Measurements from ENCODE around the gene RBL2. TPM values are rescaled to one million over a fixed set of nuclear protein-coding genes. Genes with fewer than 3 reads are reported as not detected.
A peak's percentile ranks its signal among the peaks of the same experiment; 100 is the strongest.
"Not testable (repeated sequence)": the region's sequence is repeated elsewhere in the genome, so short reads cannot be mapped to it uniquely, and the experiment has no call there.

The RBL2 gene
- polyA plus RNA-seq, 12 donors = 39.7 to 86.7 (median 51.2) TPM; not detected in 1

- DNase-seq = no peak
Measured at GRCh38 chr16:53503991-53504663, 69.9 kb downstream of the RBL2 start.

DNA sequence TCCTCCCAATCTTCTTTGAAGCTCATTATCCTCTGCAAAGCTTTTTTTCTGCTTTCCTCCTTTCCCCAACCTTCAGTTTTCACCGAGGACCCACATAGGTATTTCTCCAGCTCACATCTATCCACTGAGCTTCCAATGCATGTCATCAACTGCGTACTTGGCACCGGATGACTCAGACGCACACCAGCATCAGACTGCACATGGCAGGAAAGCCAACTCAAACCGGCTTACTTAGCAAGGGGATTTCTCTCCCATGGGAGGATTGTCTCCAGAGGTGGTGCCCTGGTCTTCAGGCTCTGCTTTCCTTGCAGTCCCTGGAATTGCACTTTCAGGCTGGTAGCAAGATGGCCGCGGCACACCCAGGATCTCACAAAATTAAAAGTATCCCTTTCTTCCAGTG is 70.4 kb downstream of the RBL2 start:
- DNase-seq = no peak

DNA sequence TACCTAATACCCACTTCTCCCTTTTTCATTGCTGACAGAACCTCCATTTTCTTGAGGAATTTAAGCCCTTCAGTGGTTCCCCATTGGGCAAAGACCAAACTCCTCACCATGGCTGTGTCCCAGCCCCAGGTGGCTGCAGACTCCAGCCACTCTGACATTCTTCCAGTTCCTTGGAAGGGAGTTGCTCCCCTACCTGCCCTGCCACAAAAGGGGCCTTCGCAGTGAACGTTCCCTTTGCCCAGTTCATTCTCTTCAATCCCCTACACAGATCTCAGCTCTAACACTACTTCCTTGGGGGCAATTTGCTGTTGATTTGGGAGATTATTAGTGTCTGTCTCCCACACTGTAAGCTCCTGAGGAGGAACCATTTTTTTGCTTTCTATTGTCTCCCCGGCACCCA is 72.0 kb downstream of the RBL2 start:
- DNase-seq = no peak

GRCh38 chr16:53507464-53508179 is 73.4 kb downstream of the RBL2 start:
- no peak for DNase-seq

GRCh38 chr16:53509906-53510703 is 75.8 kb downstream of the RBL2 start:
- peak; percentile 77 for DNase-seq

DNA sequence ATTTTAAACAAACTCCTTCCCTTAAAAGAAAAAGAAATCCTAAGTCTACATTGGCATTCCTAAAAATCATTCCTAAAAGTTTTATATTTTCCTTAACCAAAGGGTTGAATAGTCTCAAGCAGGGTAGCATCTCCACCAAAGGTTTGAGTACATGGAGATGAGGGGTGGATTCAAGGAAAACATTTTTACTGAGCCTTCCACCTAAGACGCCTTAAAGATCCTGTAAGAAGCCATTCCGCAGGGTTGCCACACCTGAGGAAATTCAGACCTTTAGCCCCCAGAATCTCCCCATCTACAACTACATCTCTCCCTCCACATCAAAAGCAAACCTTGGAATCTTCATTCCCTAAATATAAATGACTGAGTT is 76.4 kb downstream of the RBL2 start:
- DNase-seq = no peak

GRCh38 chr16:53511084-53511402 is 76.8 kb downstream of the RBL2 start:
- DNase-seq = no peak

DNA sequence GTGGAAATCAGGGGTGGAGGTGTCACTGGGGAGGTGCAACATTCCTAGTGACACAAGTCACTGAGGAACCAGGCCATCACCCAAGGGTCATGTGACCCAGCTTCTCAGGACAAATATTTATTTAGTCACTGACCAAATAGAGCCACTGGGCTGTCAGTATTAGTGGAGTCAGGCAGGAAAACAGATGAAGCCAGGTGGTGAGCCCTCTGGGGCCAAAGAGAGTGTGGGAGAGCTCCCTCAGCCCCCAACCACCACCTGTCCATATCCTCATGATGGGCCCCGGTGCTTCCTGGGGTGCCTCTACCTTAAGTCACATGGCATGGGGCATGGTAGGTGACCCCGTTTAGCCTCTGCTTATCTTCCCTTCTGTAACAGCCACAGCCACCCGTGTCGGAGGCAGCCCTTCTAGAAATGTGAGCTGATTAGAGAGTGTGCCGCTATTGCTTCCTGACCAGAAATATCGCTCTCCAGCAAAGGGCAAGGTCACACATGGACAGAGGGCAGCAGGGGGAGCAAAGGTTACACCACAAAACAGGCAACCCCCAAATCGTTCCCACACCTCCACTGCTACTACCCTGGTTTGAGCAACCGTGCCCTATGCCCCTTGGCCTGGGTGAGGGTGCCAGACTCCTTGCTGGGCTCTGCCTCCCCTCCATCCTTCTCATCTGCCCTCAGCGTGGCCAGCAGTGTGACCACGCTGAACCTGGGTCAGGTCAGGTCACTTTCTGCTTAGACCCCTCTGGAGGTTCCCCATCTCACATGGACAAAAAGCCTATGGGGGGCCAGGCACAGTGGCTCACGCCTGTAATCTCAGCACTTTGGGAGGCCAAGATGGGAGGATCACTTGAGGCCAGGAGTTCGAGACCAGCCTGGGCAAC is 77.4 kb downstream of the RBL2 start:
- DNase-seq = no peak

DNA sequence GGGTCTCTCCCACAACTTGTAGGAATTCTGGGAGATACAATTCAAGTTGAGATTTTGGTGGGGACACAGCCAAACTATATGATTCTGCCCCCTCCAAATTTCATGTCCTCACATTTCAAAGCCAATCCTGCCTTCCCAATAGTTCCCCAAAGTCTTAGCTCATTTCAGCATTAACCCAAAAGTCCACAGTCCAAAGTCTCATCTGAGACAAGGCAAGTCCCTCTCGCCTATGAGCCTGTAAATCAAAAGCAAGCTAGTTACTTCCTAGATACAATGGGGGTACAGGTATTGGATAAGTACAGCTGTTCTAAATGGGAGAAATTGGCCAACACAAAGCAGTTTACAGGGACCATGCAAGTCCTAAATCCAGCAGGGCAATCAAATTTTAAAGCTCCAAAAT is 78.5 kb downstream of the RBL2 start:
- not testable (repeated sequence) for DNase-seq

DNA sequence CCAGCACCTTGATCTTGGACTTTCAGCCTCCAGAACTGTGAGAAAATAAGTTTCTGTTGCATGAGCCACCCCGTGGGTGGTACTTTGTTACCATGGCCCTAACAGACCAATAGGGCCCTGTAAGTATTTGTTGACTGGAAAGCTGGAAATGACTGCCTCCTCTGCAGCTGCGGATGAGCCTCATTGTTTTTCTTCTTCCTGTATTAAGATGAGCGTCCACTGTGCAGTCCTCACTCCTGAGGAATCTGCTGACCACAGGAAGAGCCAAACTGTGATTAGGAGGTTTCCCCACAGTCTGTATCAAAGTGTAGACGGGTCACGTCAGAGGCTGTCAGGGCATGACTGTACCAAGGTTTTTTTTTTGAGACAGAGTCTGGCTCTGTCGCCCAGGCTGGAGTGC is 81.0 kb downstream of the RBL2 start:
- DNase-seq = no peak

DNA sequence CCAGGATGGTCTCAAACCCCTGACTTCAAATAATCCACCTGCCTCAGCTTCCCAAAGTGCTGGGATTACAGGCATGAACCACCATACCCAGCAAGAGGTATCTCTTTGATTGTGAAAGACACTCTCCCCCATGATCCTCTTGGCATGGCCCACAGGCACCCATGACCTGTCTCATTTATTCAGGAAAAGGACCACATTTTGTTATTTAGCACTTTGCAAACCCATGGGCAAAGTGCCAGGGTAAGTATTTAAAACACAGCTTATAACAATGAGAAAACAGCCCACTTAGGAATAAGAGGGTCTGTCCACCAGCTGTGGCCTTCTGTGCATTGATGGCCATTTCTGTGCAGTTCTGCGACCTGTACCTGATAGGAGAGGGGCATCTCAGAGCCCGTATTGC is 81.5 kb downstream of the RBL2 start:
- no peak for DNase-seq

- DNase-seq = no peak
Measured at GRCh38 chr16:53517851-53518250, 83.6 kb downstream of the RBL2 start.

- no peak for DNase-seq
Measured at GRCh38 chr16:53518550-53519416, 84.5 kb downstream of the RBL2 start.

DNA sequence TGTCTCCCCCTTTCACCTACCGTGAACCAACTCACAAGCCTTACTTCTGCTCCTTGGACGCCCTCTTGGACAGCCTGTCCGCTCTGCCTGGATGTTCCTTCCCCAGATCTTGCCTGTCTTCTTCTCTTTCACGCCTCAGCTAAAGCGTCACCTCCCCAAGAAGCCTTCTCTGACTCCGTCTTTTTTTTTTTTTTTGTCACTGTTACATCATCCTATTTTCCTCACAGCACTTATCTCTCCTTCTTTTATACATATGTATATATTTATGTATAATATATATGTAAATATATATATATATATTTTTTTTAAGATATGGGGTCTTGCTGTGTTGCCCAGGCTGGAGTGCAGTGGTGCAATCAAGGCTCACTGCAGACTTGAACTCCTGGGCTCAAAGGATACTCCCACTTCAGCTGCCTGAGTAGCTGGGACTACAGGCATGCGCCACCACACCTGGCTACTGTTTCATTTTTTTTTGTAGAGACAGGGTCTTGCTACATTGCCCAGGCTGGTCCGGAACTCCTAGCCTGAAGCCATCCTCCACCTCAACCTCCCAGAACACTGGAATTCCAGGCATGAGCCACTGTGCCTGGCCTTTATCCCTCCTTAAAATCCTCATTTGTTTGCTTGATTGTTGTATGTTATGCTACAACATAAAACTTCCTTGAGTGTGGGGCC is 85.3 kb downstream of the RBL2 start:
- DNase-seq = no peak

GRCh38 chr16:53523126-53523804 is 89.0 kb downstream of the RBL2 start:
- no peak for DNase-seq

DNA sequence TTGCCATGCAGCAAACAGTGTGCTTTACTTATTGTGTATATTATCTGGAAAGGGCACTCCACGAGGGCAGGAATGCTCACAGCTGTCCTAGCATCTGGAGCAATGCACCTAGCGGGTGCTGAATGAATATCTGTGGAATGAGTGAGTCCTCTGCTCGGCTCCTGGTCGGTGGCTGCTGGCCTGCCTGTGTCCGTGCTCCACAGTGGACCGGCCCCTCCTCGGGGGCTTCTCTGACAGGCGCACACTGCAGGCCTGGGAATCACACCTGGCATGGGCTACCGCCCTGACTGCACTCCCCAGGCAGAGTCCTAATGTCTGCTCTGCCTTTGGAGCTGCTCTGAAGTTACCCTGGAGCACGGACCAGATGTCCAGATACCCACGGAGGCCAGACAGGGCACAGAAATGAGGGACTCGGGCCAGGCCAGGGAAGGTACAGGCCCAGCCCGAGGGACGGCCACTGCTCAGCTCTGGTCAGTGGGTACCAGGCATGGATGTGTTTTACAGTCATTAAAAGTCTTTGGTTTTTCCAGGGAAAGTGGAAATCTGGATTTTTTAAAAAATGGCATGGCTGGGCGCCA is 89.8 kb downstream of the RBL2 start:
- no peak for DNase-seq

- no peak for DNase-seq
Measured at GRCh38 chr16:53528797-53529196, 94.5 kb downstream of the RBL2 start.

DNA sequence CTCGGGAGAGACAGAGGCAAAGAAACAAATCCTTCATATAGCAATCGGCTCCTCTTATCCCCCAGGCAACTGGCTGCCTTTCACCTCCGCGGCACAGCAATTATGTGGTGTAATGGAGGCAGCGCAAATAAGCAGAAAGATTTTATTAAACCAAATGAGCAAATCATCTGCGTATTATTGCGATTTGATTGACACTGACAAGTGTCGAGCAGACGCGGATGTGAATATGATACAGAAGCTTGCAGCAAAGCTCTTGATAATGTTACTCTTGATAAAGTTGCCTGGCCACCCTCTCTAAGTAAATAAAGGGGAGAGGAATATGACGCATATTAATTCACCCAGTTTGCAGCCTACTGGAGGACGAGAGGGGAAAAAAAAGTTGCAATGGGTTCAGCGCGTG is 95.2 kb downstream of the RBL2 start:
- no peak for DNase-seq

GRCh38 chr16:53530046-53530445 is 95.8 kb downstream of the RBL2 start:
- DNase-seq = no peak
